Right renal cortex interstitium (tissue), 3 donors: ENCODE measurements around the gene RIGI. TPM values are rescaled to one million over a fixed set of nuclear protein-coding genes. Genes with fewer than 3 reads are reported as not detected.

Experiments used
- polyA plus RNA-seq, 3 donors: library from polyadenylated mRNA; unstranded; fragments of 120-200 nt; gene quantifications; one replicate each; pipeline ENCODE4 v1.2.1, GENCODE V29; 2013; ENCODE audit not compliant: insufficient read length in 3 of 3

Gene RIGI
- polyA plus RNA-seq, 3 donors = 11.9 to 14.0 (median 13.0) TPM

Other genes starting within 250 kb of the RIGI start
- 10 to 100 TPM; 48.5 to 55.5 (median 53.3) TPM for gene ACO1, start 141.6 kb downstream of the RIGI start, polyA plus RNA-seq
- gene SMIM27, start 26.1 kb upstream of the RIGI start, polyA plus RNA-seq = 10 to 100 TPM; 13.9 to 18.4 (median 14.4) TPM
- gene TOPORS, start 26.4 kb upstream of the RIGI start, polyA plus RNA-seq = 10 to 100 TPM; 37.1 to 43.8 (median 38.4) TPM
- gene NDUFB6, start 47.0 kb upstream of the RIGI start, polyA plus RNA-seq = 10 to 100 TPM; 69.8 to 79.4 (median 75.0) TPM
- gene TAF1L, start 109.5 kb upstream of the RIGI start, polyA plus RNA-seq = under 1 TPM; 0.10 TPM